ENCODE results near the gene EIF5.

DNA sequence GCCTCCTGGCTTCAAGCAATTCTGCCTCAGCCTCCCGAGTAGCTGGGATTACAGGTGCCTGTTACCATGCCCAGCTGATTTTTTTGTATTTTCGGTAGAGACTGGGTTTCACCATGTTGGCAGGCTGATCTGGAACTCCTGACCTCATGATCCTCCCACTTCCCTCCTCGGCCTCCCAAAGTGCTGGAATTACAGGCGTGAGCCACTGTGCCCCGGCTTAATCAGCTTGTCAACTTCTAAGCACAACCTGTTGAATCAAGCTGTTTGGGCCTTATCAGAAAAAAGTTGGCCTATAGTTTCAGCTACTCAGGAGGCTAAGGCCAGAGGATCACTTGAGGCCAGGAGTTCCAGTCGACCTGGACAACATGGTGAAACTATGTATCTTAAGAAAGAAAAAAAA, 59.0 kb downstream of the EIF5 start:
- TF ChIP-seq, protein P1, sequence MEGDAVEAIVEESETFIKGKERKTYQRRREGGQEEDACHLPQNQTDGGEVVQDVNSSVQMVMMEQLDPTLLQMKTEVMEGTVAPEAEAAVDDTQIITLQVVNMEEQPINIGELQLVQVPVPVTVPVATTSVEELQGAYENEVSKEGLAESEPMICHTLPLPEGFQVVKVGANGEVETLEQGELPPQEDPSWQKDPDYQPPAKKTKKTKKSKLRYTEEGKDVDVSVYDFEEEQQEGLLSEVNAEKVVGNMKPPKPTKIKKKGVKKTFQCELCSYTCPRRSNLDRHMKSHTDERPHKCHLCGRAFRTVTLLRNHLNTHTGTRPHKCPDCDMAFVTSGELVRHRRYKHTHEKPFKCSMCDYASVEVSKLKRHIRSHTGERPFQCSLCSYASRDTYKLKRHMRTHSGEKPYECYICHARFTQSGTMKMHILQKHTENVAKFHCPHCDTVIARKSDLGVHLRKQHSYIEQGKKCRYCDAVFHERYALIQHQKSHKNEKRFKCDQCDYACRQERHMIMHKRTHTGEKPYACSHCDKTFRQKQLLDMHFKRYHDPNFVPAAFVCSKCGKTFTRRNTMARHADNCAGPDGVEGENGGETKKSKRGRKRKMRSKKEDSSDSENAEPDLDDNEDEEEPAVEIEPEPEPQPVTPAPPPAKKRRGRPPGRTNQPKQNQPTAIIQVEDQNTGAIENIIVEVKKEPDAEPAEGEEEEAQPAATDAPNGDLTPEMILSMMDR (IDR thresholded peaks at IDR 0.05): no peak
- no peak for TF ChIP-seq POLR2A (IDR thresholded peaks at IDR 0.05)
